GM04503 (cell line): ENCODE data around the gene ANGPTL1.
A peak's percentile ranks its signal among the peaks of the same experiment; 100 is the strongest.

Experiments used
- DNase-seq: peaks from one replicate; pipeline ENCODE4 v3.0.0-alpha.2; 2012; ENCODE audit warnings: low read depth

ANGPTL1 gene

GRCh38 chr1:178870944-178871343 is at the start of gene ANGPTL1:
ANGPTL1 (minus strand) TSS chr1:178871077; CDS start chr1:178865776, 5,301 bp downstream.
- no peak for DNase-seq

GRCh38 chr1:178919581-178919980 is 48.7 kb upstream of the ANGPTL1 start:
- DNase-seq: no peak

GRCh38 chr1:178918955-178919354 is 48.1 kb upstream of the ANGPTL1 start:
- DNase-seq: no peak

- DNase-seq: no peak
Measured at GRCh38 chr1:178918308-178918707, 47.4 kb upstream of the ANGPTL1 start.

GRCh38 chr1:178916448-178917174 is 45.7 kb upstream of the ANGPTL1 start:
- DNase-seq: no peak

GRCh38 chr1:178912597-178912996 is 41.7 kb upstream of the ANGPTL1 start:
- DNase-seq: no peak

GRCh38 chr1:178910023-178910422 is 39.1 kb upstream of the ANGPTL1 start:
- no peak for DNase-seq

- peak; percentile 74 for DNase-seq
Measured at GRCh38 chr1:178908358-178908757, 37.5 kb upstream of the ANGPTL1 start.

- no peak for DNase-seq
Measured at GRCh38 chr1:178901482-178902125, 30.7 kb upstream of the ANGPTL1 start.

GRCh38 chr1:178899402-178899801 is 28.5 kb upstream of the ANGPTL1 start:
- DNase-seq: no peak

- no peak for DNase-seq
Measured at GRCh38 chr1:178898401-178898800, 27.5 kb upstream of the ANGPTL1 start.

- DNase-seq: no peak
Measured at GRCh38 chr1:178895928-178896327, 25.1 kb upstream of the ANGPTL1 start.

GRCh38 chr1:178886551-178886950 is 15.7 kb upstream of the ANGPTL1 start:
- no peak for DNase-seq

- no peak for DNase-seq
Measured at GRCh38 chr1:178885869-178886268, 15.0 kb upstream of the ANGPTL1 start.

- no peak for DNase-seq
Measured at GRCh38 chr1:178881950-178882349, 11.1 kb upstream of the ANGPTL1 start.

- DNase-seq: no peak
Measured at GRCh38 chr1:178877896-178878295, 7.0 kb upstream of the ANGPTL1 start.

- no peak for DNase-seq
Measured at GRCh38 chr1:178875936-178876335, 5.1 kb upstream of the ANGPTL1 start.

- no peak for DNase-seq
Measured at GRCh38 chr1:178874966-178875365, 4.1 kb upstream of the ANGPTL1 start.

GRCh38 chr1:178871551-178872320 is 859 bp upstream of the ANGPTL1 start:
- DNase-seq: no peak

- no peak for DNase-seq
Measured at GRCh38 chr1:178870221-178870620, 656 bp downstream of the ANGPTL1 start.

GRCh38 chr1:178869119-178869697 is 1.7 kb downstream of the ANGPTL1 start:
- peak; percentile 46 for DNase-seq

- no peak for DNase-seq
Measured at GRCh38 chr1:178868706-178869105, 2.2 kb downstream of the ANGPTL1 start.

GRCh38 chr1:178867670-178868069 is 3.2 kb downstream of the ANGPTL1 start:
- DNase-seq: no peak
